HG03432 (cell line): ENCODE results near the gene CHST11.

ENCODE experiments used
- ATAC-seq: cut with Tn5 transposase; IDR thresholded peaks from one replicate; pipeline ENCODE4 v1.9.1; 2021; ENCODE audit warnings: mild to moderate bottlenecking, moderate library complexity; ENCODE audit not compliant: unreplicated experiment

Gene CHST11

DNA sequence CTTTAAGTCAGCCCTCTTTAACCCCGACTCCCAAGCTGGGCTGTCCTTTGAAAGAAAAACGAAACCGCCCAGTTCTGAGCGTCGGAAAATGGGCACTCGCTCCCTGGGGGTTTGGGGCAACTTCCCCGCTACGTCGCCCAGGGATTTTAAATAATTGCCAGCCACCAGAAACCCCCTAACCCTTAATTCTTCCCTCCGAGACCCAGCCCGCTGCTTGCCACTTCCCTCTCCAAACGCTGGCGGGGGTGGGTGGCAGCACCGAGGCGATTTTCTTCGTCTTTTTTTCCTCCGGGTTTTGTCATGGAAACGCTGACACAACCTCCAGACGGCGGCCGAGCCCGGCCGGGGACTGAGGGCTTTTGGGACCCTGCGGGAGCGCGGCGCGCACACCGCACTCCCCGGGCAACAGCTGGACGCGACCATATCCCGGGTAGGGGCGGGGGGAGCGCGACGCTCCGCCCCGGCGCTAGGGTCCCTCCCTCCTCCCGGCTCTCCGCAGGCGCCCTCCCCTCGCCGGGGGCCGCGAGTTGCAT is at the start of gene CHST11:
TSS of gene CHST11 (plus strand) at position 532 of the 533 bp plus-strand sequence.
- peak; percentile 76 for ATAC-seq

GRCh38 chr12:104407438-104407837 is 49.3 kb upstream of the CHST11 start:
- no peak for ATAC-seq

GRCh38 chr12:104407922-104408321 is 48.8 kb upstream of the CHST11 start:
- ATAC-seq: no peak

DNA sequence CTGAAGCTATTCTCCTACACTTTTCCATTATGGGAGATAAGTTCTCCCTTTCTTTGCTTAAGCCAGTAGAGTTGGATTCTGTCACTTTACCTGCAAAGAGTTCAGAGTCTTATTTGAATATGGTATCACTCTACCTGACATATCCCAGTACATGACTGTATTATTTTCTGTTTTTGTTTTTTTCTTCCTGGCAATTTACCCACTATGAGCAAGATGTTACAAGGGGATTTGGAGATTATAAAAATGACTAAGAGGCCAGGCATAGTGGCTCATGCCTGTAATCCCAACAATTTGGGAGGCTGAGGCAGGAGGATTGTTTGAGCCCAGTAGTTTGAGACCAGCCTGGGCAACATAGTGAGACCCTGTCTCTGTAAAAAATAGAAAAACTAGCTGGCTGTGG is 46.4 kb upstream of the CHST11 start:
- ATAC-seq: no peak

DNA sequence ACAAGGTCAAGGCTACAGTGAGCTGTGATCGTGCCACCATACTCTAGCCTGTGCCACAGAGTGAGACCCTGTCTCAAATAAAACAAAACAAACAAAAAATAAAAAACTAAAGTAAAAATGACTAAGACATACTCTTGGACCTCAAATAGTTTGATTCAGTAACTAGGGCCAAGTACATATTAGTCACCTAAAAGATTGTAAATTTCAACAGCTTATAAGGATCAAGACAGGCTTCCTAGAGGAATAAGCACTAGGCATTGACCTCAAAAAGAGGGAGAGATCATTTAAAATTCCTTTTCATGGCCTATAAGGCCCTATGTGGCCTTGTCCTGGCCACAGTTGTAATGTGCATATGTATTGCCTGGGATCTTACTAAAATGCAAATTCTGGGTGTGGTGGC is 46.0 kb upstream of the CHST11 start:
- no peak for ATAC-seq

DNA sequence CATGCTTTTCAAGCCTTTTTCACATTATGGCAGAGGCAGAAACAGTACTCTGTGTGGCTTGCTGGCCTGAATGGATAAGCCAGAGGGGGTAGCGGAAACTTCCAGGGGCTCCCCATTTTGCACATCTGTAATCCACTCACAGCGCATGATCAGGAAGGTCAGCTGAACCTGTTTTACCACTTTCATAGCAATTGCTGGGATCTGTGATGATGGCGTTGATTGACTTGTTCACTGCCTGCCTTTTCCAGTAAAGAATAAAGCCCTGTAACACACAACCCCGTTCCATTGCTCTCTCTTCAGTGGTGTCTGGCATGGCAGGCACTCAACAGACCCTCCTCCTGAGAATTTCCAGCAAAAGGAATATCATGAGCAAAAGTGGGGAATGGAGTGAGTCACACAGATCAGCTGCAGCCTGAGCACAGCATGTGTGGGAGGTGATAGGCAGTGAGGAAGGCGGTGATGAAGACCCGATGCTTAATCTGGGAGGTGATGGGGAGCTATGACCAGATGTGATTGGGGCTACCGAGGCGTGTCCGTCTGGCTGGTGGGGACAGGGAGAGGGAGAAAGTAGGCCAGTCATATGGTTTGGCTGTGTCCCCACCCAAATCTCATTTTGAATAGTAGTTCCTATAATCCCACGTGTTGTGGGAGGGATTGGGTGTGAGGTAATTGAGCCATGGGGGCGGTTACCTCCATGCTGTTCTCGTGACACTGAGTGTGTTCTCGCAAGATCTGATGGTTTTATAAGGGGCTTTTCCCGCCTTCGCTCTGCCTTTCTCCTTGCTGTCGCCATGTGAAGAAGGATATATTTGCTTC is 44.7 kb upstream of the CHST11 start:
- no peak for ATAC-seq

- no peak for ATAC-seq
These were observed 44.1 kb upstream of the CHST11 start for GRCh38 chr12:104412681-104413080.

- no peak for ATAC-seq
These were observed 43.4 kb upstream of the CHST11 start for GRCh38 chr12:104413330-104413729.

GRCh38 chr12:104414581-104415341 is 42.0 kb upstream of the CHST11 start:
- no peak for ATAC-seq

- ATAC-seq: no peak
These were observed 41.3 kb upstream of the CHST11 start for GRCh38 chr12:104415342-104415980.

GRCh38 chr12:104416136-104416535 is 40.6 kb upstream of the CHST11 start:
- no peak for ATAC-seq

- ATAC-seq: no peak
These were observed 40.2 kb upstream of the CHST11 start for GRCh38 chr12:104416585-104416984.

DNA sequence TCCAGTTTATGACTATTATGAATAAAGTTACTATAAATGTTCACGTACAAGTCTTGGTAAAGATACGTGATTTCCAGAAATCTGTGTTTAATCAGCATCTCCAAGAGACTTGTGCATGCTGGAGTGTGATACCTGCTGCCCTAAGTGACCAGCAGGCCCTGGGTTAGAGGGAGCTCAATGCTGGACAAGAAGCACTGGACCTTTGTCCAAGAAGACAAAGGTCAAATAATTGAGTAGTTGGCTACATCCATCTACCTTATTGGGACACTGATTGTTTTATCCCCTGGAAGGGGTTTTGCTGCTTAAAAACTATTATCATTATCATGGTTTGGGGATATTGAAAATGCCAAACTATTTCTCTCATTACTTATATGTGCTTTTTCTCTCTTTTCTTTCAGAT is 37.0 kb upstream of the CHST11 start:
- no peak for ATAC-seq

DNA sequence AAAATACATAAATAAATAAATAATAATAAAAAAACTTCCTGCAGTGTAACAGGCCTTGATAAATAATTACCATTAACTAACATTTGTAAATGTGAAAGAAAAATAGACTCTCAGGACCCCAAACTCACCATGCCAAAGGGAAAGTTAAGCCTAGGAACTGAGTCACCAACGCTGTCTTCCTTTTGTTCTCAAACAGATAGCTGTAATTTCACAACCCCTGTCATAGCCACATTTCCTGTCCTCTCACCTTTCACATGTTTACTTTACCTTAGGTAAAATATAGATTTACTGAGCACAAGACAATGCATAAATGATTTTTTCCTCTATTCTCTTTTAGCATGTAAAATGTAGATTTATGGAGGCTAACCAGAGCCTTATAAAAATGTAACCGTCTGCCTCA is 35.9 kb upstream of the CHST11 start:
- no peak for ATAC-seq

- ATAC-seq: no peak
These were observed 35.4 kb upstream of the CHST11 start for GRCh38 chr12:104421343-104421742.

- no peak for ATAC-seq
These were observed 34.3 kb upstream of the CHST11 start for GRCh38 chr12:104422441-104422840.

DNA sequence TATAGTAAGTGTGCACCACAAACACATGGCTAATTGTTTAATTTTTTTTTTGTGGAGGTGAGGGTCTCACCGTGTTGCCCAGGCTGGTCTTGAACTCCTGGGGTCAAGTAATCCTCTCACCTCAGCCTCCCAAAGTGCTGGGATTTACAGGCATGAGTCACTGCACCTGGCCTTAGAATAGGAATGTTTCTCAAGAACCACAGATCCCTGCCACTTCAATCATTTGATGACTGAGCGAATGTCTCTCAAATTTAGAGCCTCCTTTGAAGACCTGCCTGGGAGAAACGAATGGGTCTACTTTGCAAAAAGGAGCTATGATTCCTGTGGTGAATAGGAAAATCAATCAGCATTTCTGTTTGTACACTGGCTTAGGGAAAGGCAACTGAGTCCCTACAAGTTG is 33.5 kb upstream of the CHST11 start:
- ATAC-seq: no peak

DNA sequence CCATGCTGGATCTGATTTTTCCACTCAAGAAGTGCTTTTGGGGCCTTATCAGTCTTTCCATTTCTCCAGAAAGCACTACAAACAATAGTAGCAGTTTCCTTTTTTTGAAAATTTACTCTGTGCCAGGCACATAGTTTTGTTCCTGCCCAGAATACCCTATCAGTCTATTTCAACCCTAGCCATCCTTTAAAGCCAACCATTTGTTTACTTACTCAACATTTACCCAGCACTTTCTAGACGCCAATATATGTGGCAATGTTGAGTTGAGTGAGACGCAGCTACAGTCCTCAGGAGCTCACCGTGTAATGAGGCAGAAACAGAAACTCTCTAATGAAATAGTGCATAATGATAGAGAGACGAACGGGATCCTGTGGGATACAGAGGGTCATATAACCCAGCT is 32.9 kb upstream of the CHST11 start:
- ATAC-seq: no peak

GRCh38 chr12:104424955-104425354 is 31.8 kb upstream of the CHST11 start:
- ATAC-seq: no peak

DNA sequence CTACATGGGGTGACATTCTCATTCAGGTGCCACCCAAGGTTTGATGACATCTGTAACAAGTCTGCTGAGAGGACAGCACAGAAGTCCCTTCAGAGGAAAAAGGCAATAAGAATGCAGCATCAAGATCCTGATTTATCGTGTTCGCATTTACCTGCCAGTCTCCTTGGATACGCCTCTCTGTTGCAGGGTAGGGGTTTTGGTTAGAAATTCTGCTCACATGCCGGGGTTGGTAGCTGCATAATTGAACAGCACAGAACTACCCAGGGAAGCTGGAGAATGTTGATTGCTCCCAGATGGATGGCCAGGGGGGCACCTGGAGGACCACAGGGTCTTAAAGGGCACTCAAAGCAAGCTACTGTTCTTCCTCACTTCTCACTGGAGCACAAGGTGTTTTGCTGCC is 31.1 kb upstream of the CHST11 start:
- ATAC-seq: no peak

- ATAC-seq: no peak
These were observed 29.7 kb upstream of the CHST11 start for GRCh38 chr12:104426926-104427546.
